Stomach (tissue), 9 donors: Measurements from ENCODE around the gene ZNF324B. TPM values are rescaled to one million over a fixed set of nuclear protein-coding genes. Genes with fewer than 3 reads are reported as not detected.

Experiments
- DNase-seq, 2 donors: peaks; one replicate each; pipeline versions ENCODE4 v3.0.0 to v3.0.0-alpha.2; 2013 to 2019
- H3K27ac ChIP-seq, 5 donors: fragments of 200-600 bp in 4 of 5; sonication (generic) in 4 of 5; one replicate each; pipeline ENCODE4 v1.5.1; 2013 to 2019; ENCODE audit warnings: mild to moderate bottlenecking in 1 of 5, moderate library complexity in 1 of 5
- H3K27me3 ChIP-seq, 3 donors: fragments of 200-600 bp; sonication (generic); one replicate each; pipeline ENCODE4 v1.5.1; 2017 to 2019; ENCODE audit warnings: mixed run types in 1 of 3
- H3K36me3 ChIP-seq, 4 donors: fragments of 200-600 bp; sonication (generic); 1 replicate in 3 of 4; 2 replicates in 1 of 4; pipeline ENCODE4 v1.5.1; 2016 to 2019
- H3K4me1 ChIP-seq, 4 donors: fragments of 200-600 bp; sonication (generic); one replicate each; pipeline ENCODE4 v1.5.1; 2016 to 2019
- H3K4me3 ChIP-seq, 4 donors: fragments of 200-600 bp; sonication (generic) in 3 of 4; one replicate each; pipeline ENCODE4 v1.5.1; 2016 to 2019; ENCODE audit warnings: mild to moderate bottlenecking in 1 of 4
- H3K9me3 ChIP-seq, 4 donors: fragments of 200-600 bp; sonication (generic); one replicate each; pipeline ENCODE4 v1.5.1; 2016 to 2019
- EP300 ChIP-seq: sonication (generic); formaldehyde crosslinking; IDR thresholded peaks from one replicate; pipeline ENCODE4 v1.6.1; 2017; ENCODE audit warnings: antibody characterized with exemption
- POLR2A ChIP-seq, 4 donors: fragments of 450-650 bp; IDR thresholded peaks; one replicate each; pipeline ENCODE4 v1.6.1; 2016; ENCODE audit warnings: antibody characterized with exemption in 4 of 4, control low read depth in 2 of 4, mild to moderate bottlenecking in 1 of 4, moderate library complexity in 1 of 4
- POLR2AphosphoS5 ChIP-seq, 3 donors: sonication (generic); formaldehyde crosslinking; IDR thresholded peaks; one replicate each; pipeline ENCODE4 v1.6.1; 2016; ENCODE audit warnings: antibody characterized with exemption in 3 of 3
- WGBS, 5 donors: extraction: QIAGEN DNeasy Blood & Tissue Kit in 3 of 5; methylation state at CpG; one replicate each; pipeline versions ENCODE4 v1.1.5 to v1.1.7; 2013 to 2018; 5-methylcytosine and 5-hydroxymethylcytosine counted together
- intact Hi-C: fragments of 100-400 bp; cut with DNase I; formaldehyde crosslinking; loops from one replicate; pipeline ENCODE4 v1.15.1; 2023; ENCODE audit warnings: low total_unique reads
- polyA plus RNA-seq, 3 donors: library from polyadenylated mRNA; stranded (reverse); fragments of 200-250 nt; gene quantifications; one replicate each; pipeline ENCODE4 v1.2.3, GENCODE V29; 2013
- total RNA-seq, 5 donors: library from RNA; depleted of rRNA; stranded (reverse); fragments of >200 nt; gene quantifications; one replicate each; pipeline versions ENCODE4 v1.1.0 to v1.2.3, GENCODE V29; 2014 to 2016
- TF ChIP-seq, protein P1 (sequence below), 7 experiments: fragments of 450-650 bp in 4 of 7; fragments of 200-600 bp in 3 of 7; sonication (generic) in 3 of 7; IDR thresholded peaks; one replicate each; pipeline ENCODE4 v1.5.1; 2016 to 2019; ENCODE audit warnings: antibody characterized with exemption in 7 of 7, control low read depth in 2 of 7, mild to moderate bottlenecking in 1 of 7
- donor health status: healthy with polysubstance abuse.
- donor health status: Bipolar disorder and iron deficiency.
- donor health status: healthy.

Gene ZNF324B
- total and polyA plus RNA-seq, 8 donors, result 0.58 to 12.6 (median 2.3) TPM; not detected in 1

DNA sequence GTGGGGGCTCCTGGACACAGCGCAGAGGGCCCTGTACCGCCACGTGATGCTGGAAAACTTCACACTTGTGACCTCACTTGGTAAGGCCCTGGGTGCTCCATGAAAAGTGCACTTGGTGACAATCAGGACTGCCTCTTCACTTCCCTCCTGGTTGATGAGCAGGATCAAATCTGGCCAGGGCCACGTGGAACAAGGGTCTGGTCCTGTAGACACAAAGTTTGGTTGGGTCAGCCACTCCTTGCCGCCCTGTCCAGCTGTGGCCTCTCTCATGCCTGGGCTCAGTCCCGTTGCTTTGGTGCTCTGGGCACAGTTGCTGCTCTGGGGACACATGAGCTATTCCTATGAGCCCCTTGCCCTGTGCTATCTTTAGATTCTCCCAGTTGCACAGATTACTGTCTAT lies 2.3 kb downstream of the ZNF324B start:
- Histone ChIP-seq H3K27ac (no peak overlapping the region), H3K36me3 (peaks cover 14 to 52% (median 47%) of the 10 kb centered on the region in 4 donors), H3K4me3 (no peak overlapping the region), H3K4me1 (peaks cover 4 to 21% (median 15%) of the 10 kb centered on the region in 4 donors), H3K9me3 (peaks cover 0 to 5% (median 0%) of the 10 kb centered on the region in 4 donors), H3K27me3 (peaks cover 0 to 7% (median 0%) of the 10 kb centered on the region in 3 donors)
- intact Hi-C loops, result no loop called here
- TF ChIP-seq EP300 (no peak), POLR2A (IDR thresholded peaks at IDR 0.05) (no peak), POLR2AphosphoS5 (IDR thresholded peaks at IDR 0.05) (no peak)
- TF ChIP-seq, protein P1, sequence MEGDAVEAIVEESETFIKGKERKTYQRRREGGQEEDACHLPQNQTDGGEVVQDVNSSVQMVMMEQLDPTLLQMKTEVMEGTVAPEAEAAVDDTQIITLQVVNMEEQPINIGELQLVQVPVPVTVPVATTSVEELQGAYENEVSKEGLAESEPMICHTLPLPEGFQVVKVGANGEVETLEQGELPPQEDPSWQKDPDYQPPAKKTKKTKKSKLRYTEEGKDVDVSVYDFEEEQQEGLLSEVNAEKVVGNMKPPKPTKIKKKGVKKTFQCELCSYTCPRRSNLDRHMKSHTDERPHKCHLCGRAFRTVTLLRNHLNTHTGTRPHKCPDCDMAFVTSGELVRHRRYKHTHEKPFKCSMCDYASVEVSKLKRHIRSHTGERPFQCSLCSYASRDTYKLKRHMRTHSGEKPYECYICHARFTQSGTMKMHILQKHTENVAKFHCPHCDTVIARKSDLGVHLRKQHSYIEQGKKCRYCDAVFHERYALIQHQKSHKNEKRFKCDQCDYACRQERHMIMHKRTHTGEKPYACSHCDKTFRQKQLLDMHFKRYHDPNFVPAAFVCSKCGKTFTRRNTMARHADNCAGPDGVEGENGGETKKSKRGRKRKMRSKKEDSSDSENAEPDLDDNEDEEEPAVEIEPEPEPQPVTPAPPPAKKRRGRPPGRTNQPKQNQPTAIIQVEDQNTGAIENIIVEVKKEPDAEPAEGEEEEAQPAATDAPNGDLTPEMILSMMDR (IDR thresholded peaks at IDR 0.05), result no peak
- no peak for DNase-seq
- WGBS, 5 donors, result 92 to 96% (median 94%) methylated on average over 6 of the region's 6 CpGs

- Histone ChIP-seq H3K4me1 (peaks cover 4 to 21% (median 15%) of the 10 kb centered on the region in 4 donors), H3K4me3 (no peak overlapping the region), H3K27me3 (no peaks in the 10 kb centered on the region), H3K36me3 (peaks cover 14 to 57% (median 47%) of the 10 kb centered on the region in 4 donors), H3K27ac (no peak overlapping the region), H3K9me3 (no peaks in the 10 kb centered on the region)
- intact Hi-C loops, result no loop called here
- TF ChIP-seq POLR2AphosphoS5 (IDR thresholded peaks at IDR 0.05) (no peak), POLR2A (IDR thresholded peaks at IDR 0.05) (no peak), EP300 (no peak)
- TF ChIP-seq, protein P1 (IDR thresholded peaks at IDR 0.05), result no peak
- WGBS, 5 donors, result 93 to 97% (median 96%) methylated on average over 19 to 21 of the region's 21 CpGs
- no peak for DNase-seq
Measured at GRCh38 chr19:58455306-58455705, 3.9 kb downstream of the ZNF324B start.

- Histone ChIP-seq H3K4me3 (no peak overlapping the region), H3K27ac (no peak overlapping the region), H3K27me3 (no peaks in the 10 kb centered on the region), H3K36me3 (peaks cover 14 to 57% (median 47%) of the 10 kb centered on the region in 4 donors), H3K4me1 (peaks cover 0 to 14% (median 9%) of the 10 kb centered on the region in 4 donors), H3K9me3 (no peaks in the 10 kb centered on the region)
- intact Hi-C loops, result no loop called here
- WGBS, 5 donors, result 97 to 98% (median 98%) methylated on average over 30 to 35 of the region's 35 CpGs
- TF ChIP-seq POLR2A (IDR thresholded peaks at IDR 0.05) (no peak), EP300 (no peak), POLR2AphosphoS5 (IDR thresholded peaks at IDR 0.05) (no peak)
- TF ChIP-seq, protein P1 (IDR thresholded peaks at IDR 0.05), result no peak
- DNase-seq, result no peak
Measured at GRCh38 chr19:58456111-58456510, 4.7 kb downstream of the ZNF324B start.

GRCh38 chr19:58460039-58460438 lies 8.6 kb downstream of the ZNF324B start:
- Histone ChIP-seq H3K9me3 (no peaks in the 10 kb centered on the region), H3K4me1 (no peaks in the 10 kb centered on the region), H3K4me3 (no peak overlapping the region), H3K27ac (no peak overlapping the region), H3K27me3 (no peaks in the 10 kb centered on the region), H3K36me3 (peaks cover 14 to 43% (median 32%) of the 10 kb centered on the region in 4 donors)
- intact Hi-C loops, result no loop called here
- TF ChIP-seq POLR2A (IDR thresholded peaks at IDR 0.05), result no peak
- TF ChIP-seq POLR2AphosphoS5 (IDR thresholded peaks at IDR 0.05), result no peak
- TF ChIP-seq, protein P1 (IDR thresholded peaks at IDR 0.05), result no peak
- no peak for TF ChIP-seq EP300
- WGBS, 5 donors, result 65 to 74% (median 68%) methylated on average over 2 of the region's 2 CpGs
- no peak for DNase-seq
